HCT116 (cell line): ENCODE measurements around the gene DLX2. TPM values are rescaled to one million over a fixed set of nuclear protein-coding genes. Genes with fewer than 3 reads are reported as not detected.
A peak's percentile ranks its signal among the peaks of the same experiment; 100 is the strongest.

ENCODE experiments used
- ATAC-seq: fragments of 200-7000 bp; cut with Tn5 transposase; 2 replicates; pipeline ENCODE4 v1.9.1; 2020; ENCODE audit warnings: mild to moderate bottlenecking, moderate library complexity
- BruUV-seq: library from RNA; stranded (reverse); fragments of 400-500 nt; replicated peaks from 2 replicates; lab custom pipeline; 2021; lab: Mats Ljungman, UMichigan
- CTCF ChIA-PET: fragments of 300-600 bp; sonication (Branson Sonifier 250); formaldehyde crosslinking; loops from one replicate; lab custom pipeline; 2021; ENCODE audit warnings: antibody characterized with exemption; lab: Charles Lee
- POLR2A ChIA-PET: fragments of 300-600, 350-600 bp; sonication (Branson Sonifier 250); formaldehyde crosslinking; loops from one replicate; lab custom pipeline; 2021; ENCODE audit warnings: antibody characterized with exemption; lab: Charles Lee
- RAD21 ChIA-PET, 2 experiments: fragments of 300-600 bp; sonication (Branson Sonifier 250); formaldehyde crosslinking; loops; one replicate each; lab custom pipeline; 2023; ENCODE audit warnings: low total read pairs in 2 of 2; ENCODE audit not compliant: uncharacterized antibody in 2 of 2, unreplicated experiment in 2 of 2, low non-redundant PET in 1 of 2; lab: Charles Lee
- DNase-seq: peaks from one replicate; pipeline ENCODE4 v3.0.0-alpha.2; 2010; ENCODE audit warnings: low read depth, low spot score
- H2AFZ ChIP-seq: fragments of 200-600 bp; shearing (Covaris generic), sonication (generic); 2 replicates; pipeline ENCODE4 v1.6.1; 2017; ENCODE audit warnings: low read depth, mixed run types, mixed read lengths, antibody characterized with exemption, low read length; ENCODE audit not compliant: poor library complexity, severe bottlenecking
- H3K27ac ChIP-seq: 2 replicates; pipeline ENCODE4 v1.5.1; 2012; ENCODE audit warnings: low read depth, low read length
- H3K27me3 ChIP-seq: fragments of 200-600 bp; sonication (generic); 2 replicates; pipeline ENCODE4 v1.6.1; 2016; ENCODE audit warnings: mixed run types, low read length, mixed read lengths; ENCODE audit not compliant: insufficient read depth
- H3K36me3 ChIP-seq, 2 experiments: fragments of 200-500 bp in 1 of 2; fragments of 200-600 bp in 1 of 2; sonication (Bioruptor generic) in 1 of 2; sonication (generic) in 1 of 2; 2 replicates each; pipeline versions ENCODE4 v1.5.1 to v1.6.1; 2014 to 2016; ENCODE audit warnings: low read length in 2 of 2, inconsistent platforms in 1 of 2, mixed read lengths in 1 of 2, mixed run types in 1 of 2; ENCODE audit not compliant: insufficient read depth in 2 of 2, control insufficient read depth in 1 of 2
- H3K4me1 ChIP-seq, 2 experiments: fragments of 200-600 bp in 1 of 2; sonication (generic) in 1 of 2; 2 replicates each; pipeline versions ENCODE4 v1.5.1 to v1.6.1; 2012 to 2017; ENCODE audit warnings: low read length in 2 of 2, inconsistent platforms in 1 of 2, mild to moderate bottlenecking in 1 of 2, mixed read lengths in 1 of 2, mixed run types in 1 of 2, moderate library complexity in 1 of 2; ENCODE audit not compliant: insufficient read depth in 2 of 2, control insufficient read depth in 1 of 2
- H3K4me2 ChIP-seq: fragments of 200-600 bp; sonication (generic); 2 replicates; pipeline ENCODE4 v1.6.1; 2017; ENCODE audit warnings: mixed run types, low read length, mixed read lengths
- H3K4me3 ChIP-seq, 2 experiments: fragments of 200-600 bp in 1 of 2; sonication (generic) in 1 of 2; replicated peaks in 1 of 2; 2 replicates each; pipeline ENCODE4 v1.5.1; 2011 to 2016; ENCODE audit warnings: low read length in 2 of 2, control low read depth in 1 of 2, low read depth in 1 of 2, mild to moderate bottlenecking in 1 of 2, mixed read lengths in 1 of 2, mixed run types in 1 of 2
- H3K79me2 ChIP-seq: fragments of 200-600 bp; sonication (generic); 2 replicates; pipeline ENCODE4 v1.6.1; 2017; ENCODE audit warnings: mild to moderate bottlenecking, mixed run types, low read length, moderate library complexity, mixed read lengths; ENCODE audit not compliant: insufficient read depth
- H3K9ac ChIP-seq: fragments of 200-600 bp; sonication (generic); 2 replicates; pipeline ENCODE4 v1.6.1; 2016; ENCODE audit warnings: low read length, mixed read lengths
- H3K9me2 ChIP-seq: fragments of 200-600 bp; sonication (generic), shearing (Covaris generic); 2 replicates; pipeline ENCODE4 v1.6.1; 2017; ENCODE audit warnings: mixed run types, mild to moderate bottlenecking, moderate library complexity; ENCODE audit not compliant: insufficient read depth
- H3K9me3 ChIP-seq, 2 experiments: fragments of 200-500 bp in 1 of 2; fragments of 200-600 bp in 1 of 2; sonication (Bioruptor generic) in 1 of 2; sonication (generic) in 1 of 2; 2 replicates each; pipeline ENCODE4 v1.6.1; 2014 to 2017; ENCODE audit warnings: low read length in 2 of 2, mixed read lengths in 2 of 2, inconsistent platforms in 1 of 2, low read depth in 1 of 2, mild to moderate bottlenecking in 1 of 2, mixed run types in 1 of 2, moderate library complexity in 1 of 2; ENCODE audit not compliant: control insufficient read depth in 1 of 2, insufficient read depth in 1 of 2
- H4K20me1 ChIP-seq: fragments of 200-600 bp; sonication (generic), shearing (Covaris generic); 2 replicates; pipeline ENCODE4 v1.6.1; 2017; ENCODE audit warnings: mixed run types, mild to moderate bottlenecking, moderate library complexity; ENCODE audit not compliant: insufficient read depth
- ATF3 ChIP-seq: IDR thresholded peaks from 2 replicates; pipeline ENCODE4 v1.6.1; 2012
- CBX3 ChIP-seq: IDR thresholded peaks from 2 replicates; pipeline ENCODE4 v1.6.1; 2012; ENCODE audit warnings: low read depth
- CEBPB ChIP-seq: IDR thresholded peaks from 2 replicates; pipeline ENCODE4 v1.6.1; 2012; ENCODE audit warnings: low read depth
- EGR1 ChIP-seq: IDR thresholded peaks from 2 replicates; pipeline ENCODE4 v1.6.1; 2012; ENCODE audit warnings: low read depth
- ELF1 ChIP-seq: IDR thresholded peaks from 2 replicates; pipeline ENCODE4 v1.6.1; 2012; ENCODE audit warnings: low read depth, borderline replicate concordance
- EZH2phosphoT487 ChIP-seq: fragments of 200-600 bp; IDR thresholded peaks from 2 replicates; pipeline ENCODE4 v1.6.1; 2018; ENCODE audit warnings: antibody characterized with exemption, borderline replicate concordance
- JUND ChIP-seq: IDR thresholded peaks from 2 replicates; pipeline ENCODE4 v1.6.1; 2012
- MAX ChIP-seq: IDR thresholded peaks from 2 replicates; pipeline ENCODE4 v1.6.1; 2012
- POLR2A ChIP-seq: IDR thresholded peaks from 2 replicates; pipeline ENCODE4 v1.7.0; 2011; ENCODE audit warnings: borderline replicate concordance; ENCODE audit not compliant: insufficient read depth, insufficient read length; ENCODE audit errors: extremely low read depth
- RAD21 ChIP-seq: IDR thresholded peaks from 2 replicates; pipeline ENCODE4 v1.6.1; 2012; ENCODE audit warnings: low read depth, mild to moderate bottlenecking
- SIN3A ChIP-seq: IDR thresholded peaks from 2 replicates; pipeline ENCODE4 v1.6.1; 2012; ENCODE audit warnings: low read depth
- SP1 ChIP-seq: IDR thresholded peaks from 2 replicates; pipeline ENCODE4 v1.6.1; 2012; ENCODE audit warnings: low read depth
- SRF ChIP-seq: IDR thresholded peaks from 2 replicates; pipeline ENCODE4 v1.6.1; 2012; ENCODE audit warnings: low read depth
- TCF7L2 ChIP-seq: IDR thresholded peaks from 2 replicates; pipeline ENCODE4 v1.7.0; 2011; ENCODE audit warnings: borderline replicate concordance, inconsistent platforms; ENCODE audit not compliant: insufficient read depth, insufficient read length; ENCODE audit errors: extremely low read depth
- YY1 ChIP-seq: IDR thresholded peaks from 2 replicates; pipeline ENCODE4 v1.6.1; 2011; ENCODE audit warnings: low read length, low read depth, moderate library complexity, mild to moderate bottlenecking; ENCODE audit not compliant: insufficient replicate concordance; ENCODE audit errors: extremely low read depth
- ZFX ChIP-seq: fragments of 450-650 bp; IDR thresholded peaks from 2 replicates; pipeline ENCODE4 v1.6.1; 2017
- ZNF274 ChIP-seq: fragments of 200-500 bp; sonication (Bioruptor generic); IDR thresholded peaks from 2 replicates; pipeline ENCODE4 v1.6.1; 2014; ENCODE audit warnings: mild to moderate bottlenecking, low read depth, low read length, inconsistent platforms
- intact Hi-C: fragments of 100-400 bp; cut with micrococcal nuclease; formaldehyde crosslinking; loops from 2 replicates; pipeline ENCODE4 v1.10.0; 2022
- total RNA-seq: library from RNA; stranded (reverse); gene quantifications from one replicate; pipeline ENCODE4 v1.2.1, GENCODE V29; 2021; ENCODE audit not compliant: unreplicated experiment
- TF ChIP-seq, protein P1 (sequence below), 3 experiments: fragments of 200-600 bp in 1 of 3; sonication (generic) in 1 of 3; IDR thresholded peaks in 2 of 3; conservative IDR thresholded peaks in 1 of 3; 2 replicates each; pipeline ENCODE4 v1.5.1; 2012 to 2017; ENCODE audit warnings: low read depth in 2 of 3, low read length in 2 of 3, antibody characterized with exemption in 1 of 3, borderline replicate concordance in 1 of 3, control low read depth in 1 of 3, mild to moderate bottlenecking in 1 of 3, mixed read lengths in 1 of 3, mixed run types in 1 of 3, moderate library complexity in 1 of 3; ENCODE audit not compliant: insufficient read depth in 1 of 3
- TF ChIP-seq, protein P2 (sequence below): IDR thresholded peaks from 2 replicates; pipeline ENCODE4 v1.6.1; 2012; ENCODE audit warnings: low read depth

DLX2 gene
- total RNA-seq, 1 experiment from 2014 or later = 3.7 TPM

DNA sequence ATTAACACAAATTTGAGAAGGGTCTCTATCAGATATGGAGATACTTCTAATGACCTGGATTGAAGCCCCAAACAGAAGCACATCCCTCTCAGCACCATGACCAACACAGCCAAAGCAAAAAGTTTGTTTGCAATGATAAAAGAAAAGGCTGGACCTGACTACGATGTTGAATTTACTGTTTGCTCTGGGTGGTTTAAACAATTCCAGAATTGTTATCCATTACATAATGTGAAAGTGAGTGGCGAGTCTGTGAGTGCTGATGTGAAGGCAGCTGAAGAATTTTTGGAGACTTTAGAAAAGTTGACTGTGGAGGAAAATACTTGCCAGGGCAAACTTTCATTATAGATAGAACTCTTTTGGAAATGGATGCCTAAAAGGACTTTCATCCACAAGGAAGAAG lies 17.4 kb upstream of the DLX2 start:
- Histone ChIP-seq H3K9me2 (no peaks in the 10 kb centered on the region), H3K79me2 (no peaks in the 10 kb centered on the region), H3K27ac (no peak overlapping the region), H3K27me3 (no peaks in the 10 kb centered on the region), H3K9ac (no peak overlapping the region), H2AFZ (peak overlapping the region; percentile 16), H3K4me1 (peaks cover 12 to 28% of the 10 kb centered on the region in 2 experiments; a peak in 3 of 4 replicates), H3K9me3 (no peaks in the 10 kb centered on the region)
- ATAC-seq (no peak), DNase-seq (no peak)
- no TSS peak for BruUV-seq
- RAD21 ChIA-PET = no interaction called here
- intact Hi-C loops = no loop called here
- TF ChIP-seq RAD21 (no peak), CEBPB (no peak), EGR1 (no peak), SRF (no peak), SIN3A (no peak), CBX3 (no peak), SP1 (no peak), ATF3 (no peak), TCF7L2 (no peak), ELF1 (no peak), ZNF274 (no peak), ZFX (no peak), POLR2A (no peak), YY1 (no peak), JUND (no peak), EZH2phosphoT487 (no peak), MAX (no peak)
- TF ChIP-seq, protein P1, sequence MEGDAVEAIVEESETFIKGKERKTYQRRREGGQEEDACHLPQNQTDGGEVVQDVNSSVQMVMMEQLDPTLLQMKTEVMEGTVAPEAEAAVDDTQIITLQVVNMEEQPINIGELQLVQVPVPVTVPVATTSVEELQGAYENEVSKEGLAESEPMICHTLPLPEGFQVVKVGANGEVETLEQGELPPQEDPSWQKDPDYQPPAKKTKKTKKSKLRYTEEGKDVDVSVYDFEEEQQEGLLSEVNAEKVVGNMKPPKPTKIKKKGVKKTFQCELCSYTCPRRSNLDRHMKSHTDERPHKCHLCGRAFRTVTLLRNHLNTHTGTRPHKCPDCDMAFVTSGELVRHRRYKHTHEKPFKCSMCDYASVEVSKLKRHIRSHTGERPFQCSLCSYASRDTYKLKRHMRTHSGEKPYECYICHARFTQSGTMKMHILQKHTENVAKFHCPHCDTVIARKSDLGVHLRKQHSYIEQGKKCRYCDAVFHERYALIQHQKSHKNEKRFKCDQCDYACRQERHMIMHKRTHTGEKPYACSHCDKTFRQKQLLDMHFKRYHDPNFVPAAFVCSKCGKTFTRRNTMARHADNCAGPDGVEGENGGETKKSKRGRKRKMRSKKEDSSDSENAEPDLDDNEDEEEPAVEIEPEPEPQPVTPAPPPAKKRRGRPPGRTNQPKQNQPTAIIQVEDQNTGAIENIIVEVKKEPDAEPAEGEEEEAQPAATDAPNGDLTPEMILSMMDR (IDR thresholded peaks at IDR 0.05 in 2 of 3, conservative IDR thresholded peaks at IDR 0.05 in 1 of 3; ENCODE audit: borderline replicate concordance in 1 of 3, insufficient read depth in 1 of 3, low read depth in 2 of 3, low read length in 2 of 3) = no peak
- TF ChIP-seq, protein P2, sequence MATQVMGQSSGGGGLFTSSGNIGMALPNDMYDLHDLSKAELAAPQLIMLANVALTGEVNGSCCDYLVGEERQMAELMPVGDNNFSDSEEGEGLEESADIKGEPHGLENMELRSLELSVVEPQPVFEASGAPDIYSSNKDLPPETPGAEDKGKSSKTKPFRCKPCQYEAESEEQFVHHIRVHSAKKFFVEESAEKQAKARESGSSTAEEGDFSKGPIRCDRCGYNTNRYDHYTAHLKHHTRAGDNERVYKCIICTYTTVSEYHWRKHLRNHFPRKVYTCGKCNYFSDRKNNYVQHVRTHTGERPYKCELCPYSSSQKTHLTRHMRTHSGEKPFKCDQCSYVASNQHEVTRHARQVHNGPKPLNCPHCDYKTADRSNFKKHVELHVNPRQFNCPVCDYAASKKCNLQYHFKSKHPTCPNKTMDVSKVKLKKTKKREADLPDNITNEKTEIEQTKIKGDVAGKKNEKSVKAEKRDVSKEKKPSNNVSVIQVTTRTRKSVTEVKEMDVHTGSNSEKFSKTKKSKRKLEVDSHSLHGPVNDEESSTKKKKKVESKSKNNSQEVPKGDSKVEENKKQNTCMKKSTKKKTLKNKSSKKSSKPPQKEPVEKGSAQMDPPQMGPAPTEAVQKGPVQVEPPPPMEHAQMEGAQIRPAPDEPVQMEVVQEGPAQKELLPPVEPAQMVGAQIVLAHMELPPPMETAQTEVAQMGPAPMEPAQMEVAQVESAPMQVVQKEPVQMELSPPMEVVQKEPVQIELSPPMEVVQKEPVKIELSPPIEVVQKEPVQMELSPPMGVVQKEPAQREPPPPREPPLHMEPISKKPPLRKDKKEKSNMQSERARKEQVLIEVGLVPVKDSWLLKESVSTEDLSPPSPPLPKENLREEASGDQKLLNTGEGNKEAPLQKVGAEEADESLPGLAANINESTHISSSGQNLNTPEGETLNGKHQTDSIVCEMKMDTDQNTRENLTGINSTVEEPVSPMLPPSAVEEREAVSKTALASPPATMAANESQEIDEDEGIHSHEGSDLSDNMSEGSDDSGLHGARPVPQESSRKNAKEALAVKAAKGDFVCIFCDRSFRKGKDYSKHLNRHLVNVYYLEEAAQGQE = no peak
- TF ChIP-seq, all 23 proteins: peak for 0
- no peak overlapping the region for H3K4me3 ChIP-seq
- H4K20me1 ChIP-seq = no peaks in the 10 kb centered on the region
- ChIA-PET CTCF (interaction anchor here (1.3 kb wide), 1 partner anchor 546 kb away, joined by 3 read pairs; no protein-coding TSS in a partner anchor), POLR2A (no interaction called here)
- no peaks in the 10 kb centered on the region for H3K36me3 ChIP-seq
- no peak overlapping the region for H3K4me2 ChIP-seq
